ENCODE results near the gene FBXW7.

Gene FBXW7

GRCh38 chr4:152328582-152328981, 207.3 kb downstream of the FBXW7 start:
- DNase-seq (ENCODE audit: low read depth), result peak; percentile 55

- no peak for DNase-seq (ENCODE audit: low read depth)
These were observed 208.1 kb downstream of the FBXW7 start for GRCh38 chr4:152327606-152328453.

- no peak for DNase-seq (ENCODE audit: low read depth)
These were observed 210.1 kb downstream of the FBXW7 start for GRCh38 chr4:152325831-152326230.

DNA sequence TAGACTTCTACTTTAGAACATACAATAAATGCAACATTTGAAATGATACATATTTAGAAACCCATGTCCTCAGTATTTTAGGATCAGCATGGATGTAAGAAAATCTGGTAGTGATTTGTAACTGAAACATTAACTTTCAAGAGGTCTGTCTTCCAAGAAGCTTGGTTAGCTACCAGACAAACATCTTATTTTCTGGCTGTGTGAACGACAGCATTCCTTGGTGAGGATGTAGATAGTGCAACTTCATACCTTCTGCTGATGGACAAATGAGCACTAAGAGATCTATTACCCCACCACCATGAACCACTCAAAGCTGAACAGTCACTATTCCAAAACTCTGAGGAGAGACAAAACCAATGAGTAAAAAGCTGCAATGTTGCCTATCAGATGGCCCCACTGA, 212.7 kb downstream of the FBXW7 start:
- no peak for DNase-seq (ENCODE audit: low read depth)

DNA sequence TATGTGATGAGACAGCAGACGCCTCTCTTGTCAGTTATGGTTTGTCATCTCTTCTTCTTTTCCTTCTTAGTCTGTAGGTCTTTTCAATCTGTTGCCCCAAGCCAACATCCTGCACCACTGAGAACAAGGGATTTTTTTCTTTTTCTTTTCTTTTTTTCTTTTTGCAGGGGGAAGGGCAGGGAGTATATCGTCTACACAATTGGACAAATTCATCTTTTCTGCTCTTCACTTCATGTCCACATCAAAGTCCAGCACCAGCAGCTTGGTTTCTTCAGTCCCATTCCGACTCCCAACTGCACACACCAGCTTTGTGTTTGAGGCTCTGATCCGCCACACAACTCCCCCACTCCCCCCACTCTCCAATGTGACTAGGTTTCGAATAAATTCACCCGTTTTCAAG, 213.2 kb downstream of the FBXW7 start:
- no peak for DNase-seq (ENCODE audit: low read depth)

DNA sequence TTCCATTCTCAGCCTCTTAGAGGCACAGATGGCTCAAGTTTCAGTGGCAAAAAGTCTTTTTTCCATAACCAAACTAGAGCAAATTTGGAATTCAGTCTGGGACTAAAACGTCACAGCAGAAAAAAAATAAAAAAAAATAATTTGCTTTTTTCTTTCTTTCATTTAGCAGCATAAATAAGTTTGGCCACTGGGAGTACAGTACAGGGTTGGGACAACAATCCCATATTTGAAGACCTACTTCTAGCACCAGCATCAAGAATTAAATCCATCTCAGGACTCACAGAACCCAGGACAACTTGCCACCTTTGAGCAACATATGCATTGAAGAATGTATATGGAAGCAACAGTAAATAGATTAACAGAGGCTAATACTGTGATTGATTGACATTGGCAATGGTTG, 214.0 kb downstream of the FBXW7 start:
- DNase-seq (ENCODE audit: low read depth), result no peak

GRCh38 chr4:152321398-152321797, 214.5 kb downstream of the FBXW7 start:
- no peak for DNase-seq (ENCODE audit: low read depth)

- DNase-seq (ENCODE audit: low read depth), result no peak
These were observed 218.9 kb downstream of the FBXW7 start for GRCh38 chr4:152316969-152317368.

GRCh38 chr4:152310257-152310656, 225.6 kb downstream of the FBXW7 start:
- DNase-seq (ENCODE audit: low read depth), result peak; percentile 93

GRCh38 chr4:152309418-152309817, 226.5 kb downstream of the FBXW7 start:
- DNase-seq (ENCODE audit: low read depth), result peak; percentile 27

- no peak for DNase-seq (ENCODE audit: low read depth)
These were observed 226.9 kb downstream of the FBXW7 start for GRCh38 chr4:152308951-152309350.

GRCh38 chr4:152307669-152308068, 228.2 kb downstream of the FBXW7 start:
- DNase-seq (ENCODE audit: low read depth), result no peak

- DNase-seq (ENCODE audit: low read depth), result no peak
These were observed 229.4 kb downstream of the FBXW7 start for GRCh38 chr4:152306541-152306940.

DNA sequence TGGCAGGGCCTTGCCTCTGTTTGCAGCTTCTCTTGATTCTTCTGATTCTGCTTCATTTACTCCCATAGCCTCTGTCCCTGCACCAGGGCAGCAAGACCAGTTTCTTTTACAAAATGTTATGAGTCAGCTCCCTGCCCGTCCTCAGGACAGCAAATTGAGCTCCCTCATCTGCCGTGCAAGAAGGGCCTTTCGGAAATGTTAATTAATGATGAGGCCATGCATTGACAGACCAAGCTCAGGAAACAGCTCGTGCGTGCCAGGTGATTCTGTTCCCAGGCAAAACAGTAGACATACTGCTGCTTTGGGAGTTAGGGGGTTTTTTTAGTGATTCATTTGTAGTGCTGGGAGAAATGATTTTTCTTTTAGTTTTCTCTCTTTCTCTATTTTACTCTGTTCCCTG, 231.7 kb downstream of the FBXW7 start:
- no peak for DNase-seq (ENCODE audit: low read depth)

DNA sequence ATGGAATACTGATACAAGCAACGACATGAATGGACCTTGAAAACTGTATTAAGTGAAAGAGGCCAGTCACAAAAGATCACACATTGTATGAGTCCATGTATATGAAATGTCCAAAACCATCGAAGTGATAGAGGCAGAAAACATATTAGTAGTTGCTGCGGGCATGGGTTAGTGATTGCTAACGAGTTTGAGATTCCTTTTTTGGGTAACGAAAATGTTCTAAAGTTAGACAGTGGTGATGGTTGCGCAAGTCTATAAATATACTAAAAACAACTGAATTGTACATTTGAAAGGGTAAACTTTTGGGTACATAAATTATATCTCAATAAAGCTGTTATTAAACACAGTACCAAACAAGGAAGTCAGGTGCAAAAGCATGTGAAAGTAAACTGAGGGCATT, 234.5 kb downstream of the FBXW7 start:
- DNase-seq (ENCODE audit: low read depth), result no peak

DNA sequence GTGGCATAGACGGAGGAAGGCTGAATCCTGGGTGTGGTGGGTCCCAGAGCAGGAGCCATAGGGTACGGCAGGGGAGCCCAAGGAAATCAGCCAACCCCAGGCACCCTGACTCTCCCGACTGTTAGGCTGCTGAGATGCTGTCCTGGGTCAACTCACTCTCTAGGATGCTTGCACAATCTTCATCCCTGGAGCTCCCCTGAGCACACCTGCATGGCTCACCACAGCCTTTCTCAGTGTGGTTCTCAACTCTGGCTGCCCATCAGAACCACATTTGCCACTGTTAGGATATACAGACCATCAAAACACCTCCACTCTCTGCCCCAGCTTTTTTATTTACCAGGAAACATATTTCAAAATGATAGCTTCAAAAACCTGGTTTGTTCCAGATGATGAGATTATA, 236.3 kb downstream of the FBXW7 start:
- no peak for DNase-seq (ENCODE audit: low read depth)

GRCh38 chr4:152296386-152296785, 239.5 kb downstream of the FBXW7 start:
- no peak for DNase-seq (ENCODE audit: low read depth)

GRCh38 chr4:152294765-152295164, 241.1 kb downstream of the FBXW7 start:
- DNase-seq (ENCODE audit: low read depth), result no peak

DNA sequence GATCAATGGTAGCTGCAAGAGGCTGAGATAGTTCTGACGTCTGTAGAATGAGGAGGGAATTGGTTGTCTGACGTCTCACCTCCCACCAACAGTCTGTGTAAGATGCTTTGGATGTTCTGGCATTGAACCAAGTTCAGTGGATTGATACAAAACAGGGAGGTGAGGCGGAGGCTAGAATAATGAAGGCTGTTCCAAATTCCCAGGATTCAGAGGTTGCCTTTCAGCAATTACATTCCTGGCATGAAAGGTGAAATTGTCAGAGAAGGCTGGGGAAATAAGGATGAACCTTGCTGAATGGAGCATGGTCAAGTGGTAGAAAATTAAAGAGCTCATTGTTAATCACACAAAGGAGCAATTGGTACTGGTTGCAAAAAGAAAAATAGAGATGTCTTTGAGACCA, 241.6 kb downstream of the FBXW7 start:
- DNase-seq (ENCODE audit: low read depth), result no peak

- DNase-seq (ENCODE audit: low read depth), result no peak
These were observed 242.4 kb downstream of the FBXW7 start for GRCh38 chr4:152293527-152293926.

- no peak for DNase-seq (ENCODE audit: low read depth)
These were observed 245.4 kb downstream of the FBXW7 start for GRCh38 chr4:152290366-152290921.

DNA sequence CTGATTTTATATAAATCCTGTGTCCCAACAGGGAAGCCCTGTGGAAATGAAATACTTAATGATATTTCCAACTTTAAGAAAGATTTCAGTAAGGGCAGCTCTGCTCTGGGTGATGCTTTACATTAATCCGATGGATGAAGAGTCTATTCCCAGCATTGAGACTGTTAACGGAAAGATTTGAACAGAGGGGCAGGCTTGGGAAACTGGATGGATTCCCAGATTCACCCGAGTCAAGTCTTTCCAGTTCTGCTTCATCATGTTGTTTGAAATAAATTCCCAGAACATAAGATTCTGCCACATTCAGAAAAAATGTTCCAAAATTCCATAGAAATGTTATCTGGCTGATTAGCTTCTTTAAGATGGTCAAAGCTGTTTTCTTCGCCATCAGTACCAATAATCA, 246.0 kb downstream of the FBXW7 start:
- no peak for DNase-seq (ENCODE audit: low read depth)

GRCh38 chr4:152289541-152289940, 246.4 kb downstream of the FBXW7 start:
- DNase-seq (ENCODE audit: low read depth), result no peak

Measured in ELR (cell line).